ENCODE results near the gene NCKAP1. TPM values are rescaled to one million over a fixed set of nuclear protein-coding genes. Genes with fewer than 3 reads are reported as not detected.

The NCKAP1 gene
- polyA plus RNA-seq, 1 donor = 127 TPM

DNA sequence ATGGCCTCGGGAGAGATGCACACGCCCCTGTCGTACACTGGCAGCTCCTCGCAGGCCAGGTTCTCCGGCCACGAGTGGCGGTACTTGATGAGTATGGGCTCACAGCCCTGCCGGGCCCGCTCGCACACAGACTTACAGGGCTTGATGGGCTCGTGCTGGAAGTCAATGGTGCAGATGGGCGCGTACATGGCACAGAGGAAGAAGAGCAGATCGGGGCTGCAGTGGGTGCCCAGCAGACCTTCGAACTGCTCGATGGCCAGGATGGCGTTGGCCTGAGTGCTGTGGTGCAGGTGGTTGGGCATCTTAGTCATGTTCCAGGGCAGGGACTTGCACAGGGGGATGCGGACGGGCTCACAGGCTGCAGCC is 172.2 kb downstream of the NCKAP1 start:
- no CpG with 5 or more reads among the region's 19 CpGs for WGBS (ENCODE audit: insufficient coverage, low lambda C conversion rate)
- Histone ChIP-seq H3K9me3 (ENCODE audit: control insufficient read depth, low read depth, low read length) (no peaks in the 10 kb centered on the region), H3K36me3 (ENCODE audit: control insufficient read depth, insufficient read depth, low read length) (no peaks in the 10 kb centered on the region), H3K4me1 (ENCODE audit: control insufficient read depth, insufficient read depth, low read length) (peaks cover 10% of the 10 kb centered on the region), H3K27me3 (ENCODE audit: control insufficient read depth, insufficient read depth, low read length) (peaks cover 5% of the 10 kb centered on the region), H3K4me3 (ENCODE audit: low read length) (peak overlapping the region; percentile 45), H3K27ac (ENCODE audit: low read length) (no peak overlapping the region)
- no peak for DNase-seq

GRCh38 chr2:182864949-182865570 is 173.2 kb downstream of the NCKAP1 start:
- no peak for DNase-seq
- Histone ChIP-seq H3K9me3 (ENCODE audit: control insufficient read depth, low read depth, low read length) (no peaks in the 10 kb centered on the region), H3K36me3 (ENCODE audit: control insufficient read depth, insufficient read depth, low read length) (no peaks in the 10 kb centered on the region), H3K4me1 (ENCODE audit: control insufficient read depth, insufficient read depth, low read length) (peaks cover 10% of the 10 kb centered on the region), H3K27me3 (ENCODE audit: control insufficient read depth, insufficient read depth, low read length) (peaks cover 5% of the 10 kb centered on the region), H3K27ac (ENCODE audit: low read length) (no peak overlapping the region), H3K4me3 (ENCODE audit: low read length) (peak overlapping the region; percentile 4)
- WGBS (ENCODE audit: insufficient coverage, low lambda C conversion rate) = 38% methylated on average over 1 of the region's 4 CpGs

DNA sequence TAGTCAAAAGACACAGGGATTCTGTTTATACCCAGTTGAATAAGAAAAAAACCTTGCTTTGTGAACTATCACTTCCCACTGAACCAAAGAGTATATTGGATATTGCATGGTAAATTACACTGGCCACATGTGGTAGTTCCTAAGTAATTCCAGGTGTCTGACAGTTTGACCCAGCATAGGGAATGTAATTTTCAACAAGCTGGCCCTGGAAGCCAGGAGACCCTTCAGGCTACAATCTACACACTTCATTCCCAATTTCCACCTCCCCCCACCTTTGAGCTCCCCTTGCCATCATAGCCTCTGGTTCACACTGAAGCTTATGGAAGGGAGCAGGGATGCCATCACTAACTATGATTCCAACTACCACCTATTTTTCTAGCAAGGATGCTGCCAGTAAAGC is 174.6 kb downstream of the NCKAP1 start:
- no peak for DNase-seq
- H3K9me3 ChIP-seq (ENCODE audit: control insufficient read depth, low read depth, low read length) = no peaks in the 10 kb centered on the region
- peaks cover 10% of the 10 kb centered on the region for H3K4me1 ChIP-seq (ENCODE audit: control insufficient read depth, insufficient read depth, low read length)
- no peaks in the 10 kb centered on the region for H3K36me3 ChIP-seq (ENCODE audit: control insufficient read depth, insufficient read depth, low read length)
- H3K4me3 ChIP-seq (ENCODE audit: low read length) = no peak overlapping the region
- H3K27me3 ChIP-seq (ENCODE audit: control insufficient read depth, insufficient read depth, low read length) = peaks cover 5% of the 10 kb centered on the region
- H3K27ac ChIP-seq (ENCODE audit: low read length) = no peak overlapping the region

GRCh38 chr2:182862091-182862490 is 176.2 kb downstream of the NCKAP1 start:
- H3K36me3 ChIP-seq (ENCODE audit: control insufficient read depth, insufficient read depth, low read length) = no peaks in the 10 kb centered on the region
- peaks cover 4% of the 10 kb centered on the region for H3K9me3 ChIP-seq (ENCODE audit: control insufficient read depth, low read depth, low read length)
- no peak overlapping the region for H3K4me3 ChIP-seq (ENCODE audit: low read length)
- peaks cover 5% of the 10 kb centered on the region for H3K27me3 ChIP-seq (ENCODE audit: control insufficient read depth, insufficient read depth, low read length)
- 81% methylated on average over 4 of the region's 5 CpGs for WGBS (ENCODE audit: insufficient coverage, low lambda C conversion rate)
- no peak for DNase-seq
- no peak overlapping the region for H3K27ac ChIP-seq (ENCODE audit: low read length)
- no peaks in the 10 kb centered on the region for H3K4me1 ChIP-seq (ENCODE audit: control insufficient read depth, insufficient read depth, low read length)

DNA sequence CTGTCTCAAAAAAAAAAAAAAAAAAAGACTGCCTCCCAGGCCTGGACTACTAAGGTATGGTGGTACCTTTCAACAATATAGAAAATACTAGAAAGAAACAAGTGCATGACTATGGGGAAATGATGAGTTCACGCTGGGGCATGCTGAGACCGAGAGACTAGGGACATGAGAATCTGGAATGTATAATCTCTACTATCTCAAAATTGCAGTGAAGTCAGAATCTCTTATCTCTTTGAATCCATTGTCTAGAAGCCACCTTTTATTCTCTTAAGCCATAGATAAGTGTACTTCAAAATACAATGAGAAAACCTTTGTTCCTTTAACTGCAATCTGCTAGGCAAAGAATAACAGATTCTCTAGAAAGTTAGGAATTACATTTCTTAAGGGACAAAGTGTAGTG is 177.4 kb downstream of the NCKAP1 start:
- Histone ChIP-seq H3K9me3 (ENCODE audit: control insufficient read depth, low read depth, low read length) (peaks cover 4% of the 10 kb centered on the region), H3K27me3 (ENCODE audit: control insufficient read depth, insufficient read depth, low read length) (no peaks in the 10 kb centered on the region), H3K4me1 (ENCODE audit: control insufficient read depth, insufficient read depth, low read length) (no peaks in the 10 kb centered on the region), H3K36me3 (ENCODE audit: control insufficient read depth, insufficient read depth, low read length) (no peaks in the 10 kb centered on the region), H3K27ac (ENCODE audit: low read length) (no peak overlapping the region), H3K4me3 (ENCODE audit: low read length) (no peak overlapping the region)
- WGBS (ENCODE audit: insufficient coverage, low lambda C conversion rate) = no CpG with 5 or more reads among the region's 2 CpGs
- no peak for DNase-seq

Other genes with a start within 250 kb of the NCKAP1 start
- gene FRZB, start 171.8 kb downstream of the NCKAP1 start, polyA plus RNA-seq = 34.5 TPM
- gene DUSP19, start 40.3 kb upstream of the NCKAP1 start, polyA plus RNA-seq = 3.2 TPM
- gene NUP35, start 86.0 kb upstream of the NCKAP1 start, polyA plus RNA-seq = 23.8 TPM

Data from large intestine (tissue), 3 donors.